Trophoblast cell (in vitro differentiated cells and primary cell): ENCODE measurements around the gene CASP8.
A peak's percentile ranks its signal among the peaks of the same experiment; 100 is the strongest.

Source experiments
- DNase-seq, 2 donors: peaks; one replicate each; pipeline ENCODE4 v3.0.0-alpha.2; 2016
- H2AFZ ChIP-seq: 2 replicates; pipeline ENCODE4 v1.6.1; 2013; ENCODE audit warnings: low read length, moderate library complexity, mild to moderate bottlenecking; ENCODE audit not compliant: insufficient read depth, poor library complexity
- H2AK5ac ChIP-seq: 2 replicates; pipeline ENCODE4 v1.6.1; 2013; ENCODE audit warnings: mild to moderate bottlenecking, low read length
- H2BK120ac ChIP-seq: 2 replicates; pipeline ENCODE4 v1.6.1; 2013; ENCODE audit warnings: low read length, mild to moderate bottlenecking, moderate library complexity; ENCODE audit not compliant: insufficient read depth, poor library complexity
- H2BK12ac ChIP-seq: 2 replicates; pipeline ENCODE4 v1.6.1; 2013; ENCODE audit warnings: mild to moderate bottlenecking, low read length, moderate library complexity
- H2BK5ac ChIP-seq: 2 replicates; pipeline ENCODE4 v1.6.1; 2013; ENCODE audit warnings: low read length, low read depth, moderate library complexity, mild to moderate bottlenecking; ENCODE audit not compliant: poor library complexity
- H3K14ac ChIP-seq: 2 replicates; pipeline ENCODE4 v1.6.1; 2013; ENCODE audit warnings: mild to moderate bottlenecking, low read length
- H3K18ac ChIP-seq: 2 replicates; pipeline ENCODE4 v1.6.1; 2013; ENCODE audit warnings: mild to moderate bottlenecking, low read length
- H3K23ac ChIP-seq: 2 replicates; pipeline ENCODE4 v1.6.1; 2013; ENCODE audit warnings: low read length
- H3K27ac ChIP-seq: 2 replicates; pipeline ENCODE4 v1.5.1; 2013; ENCODE audit warnings: low read depth, mild to moderate bottlenecking, inconsistent platforms, low read length, moderate library complexity
- H3K27me3 ChIP-seq: 2 replicates; pipeline ENCODE4 v1.6.1; 2013; ENCODE audit warnings: inconsistent platforms, mild to moderate bottlenecking, low read length, moderate library complexity; ENCODE audit not compliant: insufficient read depth
- H3K36me3 ChIP-seq, 2 experiments: 1 replicate in 1 of 2; 2 replicates in 1 of 2; pipeline ENCODE4 v1.6.1; 2013; ENCODE audit warnings: low read length in 2 of 2, mild to moderate bottlenecking in 2 of 2, moderate library complexity in 1 of 2; ENCODE audit not compliant: insufficient read depth in 2 of 2, control insufficient read depth in 1 of 2
- H3K4ac ChIP-seq: 2 replicates; pipeline ENCODE4 v1.6.1; 2013; ENCODE audit warnings: low read depth, mild to moderate bottlenecking, low read length, moderate library complexity
- H3K4me1 ChIP-seq, 2 experiments: 1 replicate in 1 of 2; 2 replicates in 1 of 2; pipeline ENCODE4 v1.6.1; 2013; ENCODE audit warnings: low read length in 2 of 2, mild to moderate bottlenecking in 2 of 2, moderate library complexity in 1 of 2; ENCODE audit not compliant: insufficient read depth in 2 of 2, control insufficient read depth in 1 of 2
- H3K4me2 ChIP-seq: 2 replicates; pipeline ENCODE4 v1.6.1; 2013; ENCODE audit warnings: inconsistent platforms, mild to moderate bottlenecking, low read length, moderate library complexity
- H3K4me3 ChIP-seq: 2 replicates; pipeline ENCODE4 v1.5.1; 2013; ENCODE audit warnings: mild to moderate bottlenecking, low read depth, low read length, inconsistent platforms
- H3K79me1 ChIP-seq: one replicate; pipeline ENCODE4 v1.6.1; 2013; ENCODE audit warnings: low read length
- H3K79me2 ChIP-seq: 2 replicates; pipeline ENCODE4 v1.6.1; 2013; ENCODE audit warnings: low read length, mild to moderate bottlenecking; ENCODE audit not compliant: control insufficient read depth, insufficient read depth, poor library complexity
- H3K9ac ChIP-seq: 2 replicates; pipeline ENCODE4 v1.6.1; 2013; ENCODE audit warnings: mild to moderate bottlenecking, low read length
- H3K9me3 ChIP-seq: 2 replicates; pipeline ENCODE4 v1.6.1; 2013; ENCODE audit warnings: low read depth, mild to moderate bottlenecking, control low read depth, inconsistent platforms, low read length; ENCODE audit not compliant: insufficient read depth
- H4K12ac ChIP-seq: 2 replicates; pipeline ENCODE4 v1.6.1; 2013; ENCODE audit warnings: low read depth, mild to moderate bottlenecking, low read length, moderate library complexity
- H4K8ac ChIP-seq: 2 replicates; pipeline ENCODE4 v1.6.1; 2013; ENCODE audit warnings: low read depth, mild to moderate bottlenecking, low read length, moderate library complexity
- H4K91ac ChIP-seq: one replicate; pipeline ENCODE4 v1.6.1; 2013; ENCODE audit warnings: low read depth, mild to moderate bottlenecking, low read length, moderate library complexity
- WGBS: extraction: QIAGEN DNeasy Blood & Tissue Kit; methylation state at CpG from one replicate; pipeline ENCODE4 v1.1.7; 2013; ENCODE audit warnings: missing lambda C conversion rate; ENCODE audit not compliant: insufficient read length, insufficient coverage; ENCODE audit errors: extremely low coverage; 5-methylcytosine and 5-hydroxymethylcytosine counted together

Gene CASP8

GRCh38 chr2:201228912-201229290, 31.4 kb upstream of the CASP8 start:
- Histone ChIP-seq H3K9me3 (no peaks in the 10 kb centered on the region), H3K14ac (no peak overlapping the region), H3K36me3 (no peaks in the 10 kb centered on the region), H3K27me3 (no peaks in the 10 kb centered on the region), H3K4ac (no peak overlapping the region), H2BK12ac (no peak overlapping the region), H4K91ac (no peak overlapping the region), H4K8ac (no peak overlapping the region), H3K18ac (no peak overlapping the region), H2AK5ac (no peak overlapping the region), H3K79me1 (peaks cover 2% of the 10 kb centered on the region), H3K9ac (no peak overlapping the region), H4K12ac (no peak overlapping the region), H2BK120ac (no peak overlapping the region), H3K4me3 (no peak overlapping the region), H3K4me1 (no peaks in the 10 kb centered on the region), H3K79me2 (no peaks in the 10 kb centered on the region), H3K27ac (no peak overlapping the region), H3K4me2 (no peak overlapping the region), H2BK5ac (no peak overlapping the region), H3K23ac (no peak overlapping the region), H2AFZ (peak overlapping the region; percentile 52)
- no CpG with 5 or more reads among the region's 12 CpGs for WGBS
- no peak for DNase-seq

- Histone ChIP-seq H4K8ac (peak overlapping the region; percentile 100), H3K4me2 (peak overlapping the region; percentile 53), H2AK5ac (no peak overlapping the region), H3K4me3 (no peak overlapping the region), H3K27ac (no peak overlapping the region), H3K9me3 (no peaks in the 10 kb centered on the region), H2BK120ac (no peak overlapping the region), H2AFZ (peak overlapping the region; percentile 99), H4K12ac (peak overlapping the region; percentile 99), H3K9ac (no peak overlapping the region), H3K79me2 (no peaks in the 10 kb centered on the region), H3K27me3 (no peaks in the 10 kb centered on the region), H3K4me1 (no peaks in the 10 kb centered on the region), H3K36me3 (no peaks in the 10 kb centered on the region), H4K91ac (peak overlapping the region; percentile 75), H3K4ac (no peak overlapping the region), H3K14ac (peak overlapping the region; percentile 87), H3K18ac (no peak overlapping the region), H3K79me1 (peaks cover 2% of the 10 kb centered on the region), H2BK5ac (no peak overlapping the region), H3K23ac (no peak overlapping the region), H2BK12ac (no peak overlapping the region)
- peak; percentile 92 to 98 for DNase-seq
- WGBS, result no CpG with 5 or more reads among the region's 8 CpGs
These were observed 28.4 kb upstream of the CASP8 start for GRCh38 chr2:201231781-201232466.

- Histone ChIP-seq H3K4ac (no peak overlapping the region), H4K12ac (no peak overlapping the region), H2BK5ac (no peak overlapping the region), H3K18ac (no peak overlapping the region), H3K79me1 (peaks cover 2% of the 10 kb centered on the region), H2AFZ (no peak overlapping the region), H4K91ac (no peak overlapping the region), H3K27me3 (no peaks in the 10 kb centered on the region), H3K4me3 (no peak overlapping the region), H3K4me1 (no peaks in the 10 kb centered on the region), H3K14ac (no peak overlapping the region), H2BK120ac (no peak overlapping the region), H3K27ac (no peak overlapping the region), H2BK12ac (no peak overlapping the region), H3K4me2 (no peak overlapping the region), H3K9me3 (no peaks in the 10 kb centered on the region), H2AK5ac (no peak overlapping the region), H3K79me2 (no peaks in the 10 kb centered on the region), H3K9ac (no peak overlapping the region), H3K23ac (no peak overlapping the region), H3K36me3 (no peaks in the 10 kb centered on the region), H4K8ac (no peak overlapping the region)
- DNase-seq, result no peak
- no CpG with 5 or more reads among the region's 3 CpGs for WGBS
These were observed 27.9 kb upstream of the CASP8 start for GRCh38 chr2:201232467-201232815.

GRCh38 chr2:201233192-201233811, 27.0 kb upstream of the CASP8 start:
- Histone ChIP-seq H3K9ac (no peak overlapping the region), H3K23ac (no peak overlapping the region), H3K14ac (no peak overlapping the region), H2AFZ (no peak overlapping the region), H2AK5ac (no peak overlapping the region), H3K79me2 (no peaks in the 10 kb centered on the region), H3K36me3 (no peaks in the 10 kb centered on the region), H3K9me3 (no peaks in the 10 kb centered on the region), H2BK120ac (no peak overlapping the region), H2BK5ac (no peak overlapping the region), H4K8ac (no peak overlapping the region), H2BK12ac (no peak overlapping the region), H3K18ac (no peak overlapping the region), H3K79me1 (peaks cover 2% of the 10 kb centered on the region), H3K4me1 (no peaks in the 10 kb centered on the region), H3K4me3 (no peak overlapping the region), H4K12ac (no peak overlapping the region), H3K27me3 (no peaks in the 10 kb centered on the region), H3K4ac (no peak overlapping the region), H3K27ac (no peak overlapping the region), H4K91ac (no peak overlapping the region), H3K4me2 (no peak overlapping the region)
- DNase-seq, result peak; percentile 80 to 86
- WGBS, result no CpG with 5 or more reads among the region's 8 CpGs
